ENCODE measurements around the gene PYGO1. TPM values are rescaled to one million over a fixed set of nuclear protein-coding genes. Genes with fewer than 3 reads are reported as not detected.

PYGO1 gene
- total RNA-seq, 1 donor from 2014 or later, result 9.3 TPM

- H3K9ac ChIP-seq, result no peak overlapping the region
- H2AFZ ChIP-seq (replicated peaks), result no peak overlapping the region
- Mint-ChIP-seq H3K27ac (no peak overlapping the region), H3K4me3 (no peak overlapping the region), H3K9me3 (peaks cover 68% of the 10 kb centered on the region), H3K36me3 (peaks cover 55% of the 10 kb centered on the region), H3K4me1 (no peaks in the 10 kb centered on the region), H3K27me3 (ENCODE audit: insufficient read depth, low read depth) (peaks cover 3% of the 10 kb centered on the region)
- H3K36me3 ChIP-seq, result no peaks in the 10 kb centered on the region
- H3F3A ChIP-seq (ENCODE audit: low read depth), result no peaks in the 10 kb centered on the region
- no peaks in the 10 kb centered on the region for H3K27me3 ChIP-seq
- no peaks in the 10 kb centered on the region for H3K79me2 ChIP-seq (ENCODE audit: low read depth)
- no peaks in the 10 kb centered on the region for H4K20me1 ChIP-seq (ENCODE audit: low read depth)
- no peak for TF ChIP-seq CTCF (IDR thresholded peaks at IDR 0.05)
- no peak for TF ChIP-seq EZH2 (IDR thresholded peaks at IDR 0.05)
- no peak for TF ChIP-seq EZH2phosphoT487 (IDR thresholded peaks at IDR 0.05)
- no peak overlapping the region for H3K4me2 ChIP-seq
- H3K9me3 ChIP-seq (ENCODE audit: low read depth), result peaks cover 10% of the 10 kb centered on the region
- no peak overlapping the region for H3K4me3 ChIP-seq
- peak; percentile 43 for DNase-seq (ENCODE audit: low spot score)
- peak overlapping the region; percentile 26 for H3K27ac ChIP-seq
- peaks cover 3% of the 10 kb centered on the region for H3K4me1 ChIP-seq
These were observed 35.2 kb downstream of the PYGO1 start for GRCh38 chr15:55552926-55553325.

- H3K36me3 Mint-ChIP-seq, result peaks cover 55% of the 10 kb centered on the region
- no peak for DNase-seq (ENCODE audit: low spot score)
- Histone ChIP-seq H3K36me3 (no peaks in the 10 kb centered on the region), H3K4me3 (no peak overlapping the region), H2AFZ (replicated peaks) (no peak overlapping the region), H3K4me2 (no peak overlapping the region), H3K27ac (no peak overlapping the region), H3K9ac (no peak overlapping the region), H3K27me3 (no peaks in the 10 kb centered on the region), H3K9me3 (ENCODE audit: low read depth) (peaks cover 10% of the 10 kb centered on the region), H3K4me1 (peaks cover 3% of the 10 kb centered on the region), H4K20me1 (ENCODE audit: low read depth) (no peaks in the 10 kb centered on the region), H3K79me2 (ENCODE audit: low read depth) (no peaks in the 10 kb centered on the region), H3F3A (ENCODE audit: low read depth) (no peaks in the 10 kb centered on the region)
- peaks cover 63% of the 10 kb centered on the region for H3K9me3 Mint-ChIP-seq
- no peaks in the 10 kb centered on the region for H3K4me1 Mint-ChIP-seq
- H3K4me3 Mint-ChIP-seq, result no peak overlapping the region
- H3K27ac Mint-ChIP-seq, result no peak overlapping the region
- TF ChIP-seq EZH2 (IDR thresholded peaks at IDR 0.05), result no peak
- TF ChIP-seq CTCF (IDR thresholded peaks at IDR 0.05), result no peak
- TF ChIP-seq EZH2phosphoT487 (IDR thresholded peaks at IDR 0.05), result no peak
- H3K27me3 Mint-ChIP-seq (ENCODE audit: insufficient read depth, low read depth), result peaks cover 3% of the 10 kb centered on the region
These were observed 35.7 kb downstream of the PYGO1 start for GRCh38 chr15:55552451-55552850.

- Mint-ChIP-seq H3K27ac (no peak overlapping the region), H3K9me3 (peaks cover 35% of the 10 kb centered on the region), H3K4me3 (no peak overlapping the region), H3K4me1 (no peaks in the 10 kb centered on the region), H3K36me3 (peaks cover 46% of the 10 kb centered on the region), H3K27me3 (ENCODE audit: insufficient read depth, low read depth) (no peaks in the 10 kb centered on the region)
- Histone ChIP-seq H3K4me3 (no peak overlapping the region), H3K27ac (no peak overlapping the region), H2AFZ (replicated peaks) (no peak overlapping the region), H4K20me1 (ENCODE audit: low read depth) (no peaks in the 10 kb centered on the region), H3K79me2 (ENCODE audit: low read depth) (no peaks in the 10 kb centered on the region), H3F3A (ENCODE audit: low read depth) (no peaks in the 10 kb centered on the region), H3K36me3 (no peaks in the 10 kb centered on the region), H3K4me1 (peaks cover 3% of the 10 kb centered on the region), H3K9ac (no peak overlapping the region), H3K9me3 (ENCODE audit: low read depth) (no peaks in the 10 kb centered on the region), H3K27me3 (no peaks in the 10 kb centered on the region), H3K4me2 (no peak overlapping the region)
- TF ChIP-seq EZH2 (IDR thresholded peaks at IDR 0.05), result no peak
- no peak for TF ChIP-seq EZH2phosphoT487 (IDR thresholded peaks at IDR 0.05)
- no peak for TF ChIP-seq CTCF (IDR thresholded peaks at IDR 0.05)
- no peak for DNase-seq (ENCODE audit: low spot score)
These were observed 38.8 kb downstream of the PYGO1 start for GRCh38 chr15:55549305-55549704.

All from neural progenitor cell (in vitro differentiated cells).